ENCODE measurements around the gene PTPRA.
"Not testable (repeated sequence)": the region's sequence is repeated elsewhere in the genome, so short reads cannot be mapped to it uniquely, and the experiment has no call there.

The PTPRA gene

DNA sequence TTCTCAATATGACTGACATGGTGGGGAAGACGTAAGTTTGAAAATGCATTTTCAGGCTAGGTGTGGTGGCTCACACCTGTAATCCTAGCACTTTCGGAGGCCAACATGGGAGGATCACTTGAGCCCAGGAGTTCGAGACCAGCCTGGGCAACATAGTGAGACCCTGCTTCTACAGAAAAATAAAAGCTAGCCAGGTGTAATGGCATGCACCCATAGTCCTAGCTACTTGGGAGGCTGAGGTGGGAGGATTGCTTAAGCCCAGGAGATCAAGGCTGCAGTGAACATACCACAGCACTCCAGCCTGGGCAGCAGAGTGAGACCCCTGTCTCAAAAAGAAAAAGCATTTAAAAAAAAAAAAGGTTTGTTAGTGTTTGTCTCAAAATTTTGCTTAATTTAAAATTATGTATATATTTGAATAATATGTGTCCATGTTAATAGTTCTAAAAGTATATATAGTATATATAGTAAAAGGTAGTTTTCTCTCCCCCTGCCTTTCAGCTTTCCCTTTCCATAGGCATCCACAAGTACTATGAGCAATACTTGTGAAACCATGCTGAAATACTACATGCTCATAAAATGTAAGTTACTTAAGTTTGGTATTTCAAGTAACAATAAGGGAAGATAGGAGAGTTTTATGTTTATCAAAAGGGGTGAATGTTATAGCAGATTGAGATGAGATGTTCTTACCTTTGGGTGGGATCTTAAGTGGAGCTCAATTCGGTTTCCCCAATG lies 15.1 kb downstream of the PTPRA start:
- no peak for DNase-seq (ENCODE audit: low read depth, low spot score)

DNA sequence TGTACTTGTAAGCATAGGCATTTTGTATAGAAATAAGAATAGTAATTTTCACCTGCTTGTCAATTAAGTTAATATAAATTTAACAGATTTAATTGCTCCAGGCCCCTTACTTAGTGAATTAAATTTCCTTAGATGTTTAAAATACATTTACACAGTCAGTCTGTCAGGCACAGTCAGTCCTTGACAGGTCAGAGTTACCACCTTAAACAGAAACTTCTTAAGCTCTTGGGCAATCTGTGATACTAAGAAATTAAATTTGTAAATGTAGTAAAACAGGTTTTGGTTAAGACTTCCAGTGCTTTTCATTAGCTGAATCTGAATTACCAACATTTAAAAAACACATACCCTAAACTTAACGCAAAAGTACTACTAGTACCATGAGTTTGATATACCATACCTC lies 15.9 kb downstream of the PTPRA start:
- no peak for DNase-seq (ENCODE audit: low read depth, low spot score)

DNA sequence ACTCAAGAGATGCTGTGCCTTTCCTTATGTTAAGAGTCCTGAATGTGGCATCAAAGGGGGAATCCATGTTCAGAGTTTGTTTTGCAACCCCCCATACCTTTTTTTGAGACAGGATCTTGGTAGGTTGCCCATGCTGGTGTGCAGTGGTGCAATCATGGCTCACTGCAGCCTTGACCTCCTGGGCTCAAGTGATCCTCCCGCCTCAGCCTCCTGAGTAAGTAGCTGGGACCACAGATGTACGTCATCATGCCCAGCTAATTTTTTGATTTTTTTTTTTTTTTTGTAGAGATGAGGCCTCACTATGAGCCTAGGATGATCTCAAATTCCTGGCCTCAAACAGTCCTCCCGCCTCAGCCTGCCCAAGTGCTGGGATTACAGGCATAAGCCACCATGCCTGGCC lies 16.5 kb downstream of the PTPRA start:
- DNase-seq (ENCODE audit: low read depth, low spot score): no peak

DNA sequence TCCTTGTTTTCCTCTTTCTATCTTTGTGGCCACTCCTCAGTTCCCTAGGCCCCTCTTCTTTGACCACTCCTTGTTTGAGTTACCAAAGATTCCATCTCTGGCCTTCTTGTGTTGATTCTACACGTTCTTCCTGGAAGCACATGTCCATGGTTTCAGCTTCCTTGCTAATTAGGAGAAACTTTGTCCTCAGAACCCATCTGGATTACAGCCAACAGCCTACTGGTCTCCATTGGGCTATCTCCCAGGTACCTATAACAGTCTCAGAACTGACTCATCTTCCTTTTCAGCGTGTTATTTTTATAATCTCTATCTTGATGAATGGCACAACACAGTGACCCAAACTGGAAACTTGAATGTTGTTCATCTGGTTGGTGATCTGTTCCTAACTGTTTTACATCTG lies 17.5 kb downstream of the PTPRA start:
- no peak for DNase-seq (ENCODE audit: low read depth, low spot score)

DNA sequence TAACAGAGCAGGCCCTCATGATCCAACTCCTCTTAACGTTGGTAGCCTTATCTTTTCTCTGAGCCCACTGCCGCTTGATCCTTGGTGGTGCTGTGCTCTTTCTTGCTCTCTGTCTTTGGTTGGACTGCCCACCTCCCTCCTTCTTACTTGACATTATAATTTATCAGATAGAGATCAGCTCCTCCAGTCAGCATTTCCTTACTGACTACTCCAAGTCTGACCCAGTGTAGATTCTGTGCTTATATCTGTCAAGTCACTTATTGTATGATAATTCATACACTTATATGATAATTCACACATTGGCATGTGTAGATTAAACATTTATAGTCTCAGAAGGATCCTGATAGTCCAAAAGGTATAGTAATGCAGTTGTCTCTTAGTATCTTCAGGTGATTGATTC lies 18.1 kb downstream of the PTPRA start:
- DNase-seq (ENCODE audit: low read depth, low spot score): no peak

DNA sequence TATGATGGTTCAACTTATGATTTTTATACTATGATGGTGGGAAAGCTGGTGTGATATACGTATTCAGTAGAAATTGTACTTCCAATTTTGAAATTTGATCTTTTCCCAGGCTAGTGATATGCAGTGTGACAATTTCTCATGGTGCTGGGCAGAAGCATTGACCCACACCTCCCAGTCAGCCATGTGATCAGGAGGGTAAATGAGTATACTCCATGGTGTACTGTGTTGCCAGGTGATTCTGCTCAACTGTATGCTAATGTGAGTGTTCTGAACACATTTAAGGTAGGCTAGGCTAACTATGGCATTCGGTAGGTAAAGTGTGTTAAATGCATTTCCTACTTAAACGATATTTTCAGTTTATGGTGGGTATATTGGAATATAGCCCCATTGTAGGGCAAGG lies 19.1 kb downstream of the PTPRA start:
- DNase-seq (ENCODE audit: low read depth, low spot score): no peak

DNA sequence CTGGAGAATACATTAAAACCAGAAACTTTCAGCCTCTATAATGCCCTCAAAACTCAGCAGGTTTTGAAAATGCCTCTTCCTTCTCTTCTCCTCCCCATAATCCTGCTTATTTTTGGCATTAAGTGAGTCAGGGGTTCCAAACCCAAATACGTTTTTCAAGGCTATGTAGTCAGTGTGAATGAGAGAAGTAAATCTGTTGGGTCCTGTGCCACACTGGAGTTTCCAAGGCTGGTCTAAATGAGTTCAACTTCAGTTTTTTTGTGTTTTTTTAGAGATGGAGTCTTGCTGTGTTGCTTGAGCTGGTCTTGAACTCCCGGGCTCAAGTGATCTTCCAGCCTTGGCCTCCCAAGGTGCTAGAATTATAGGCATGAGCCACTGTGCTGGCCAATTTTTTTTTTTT lies 20.9 kb downstream of the PTPRA start:
- no peak for DNase-seq (ENCODE audit: low read depth, low spot score)

DNA sequence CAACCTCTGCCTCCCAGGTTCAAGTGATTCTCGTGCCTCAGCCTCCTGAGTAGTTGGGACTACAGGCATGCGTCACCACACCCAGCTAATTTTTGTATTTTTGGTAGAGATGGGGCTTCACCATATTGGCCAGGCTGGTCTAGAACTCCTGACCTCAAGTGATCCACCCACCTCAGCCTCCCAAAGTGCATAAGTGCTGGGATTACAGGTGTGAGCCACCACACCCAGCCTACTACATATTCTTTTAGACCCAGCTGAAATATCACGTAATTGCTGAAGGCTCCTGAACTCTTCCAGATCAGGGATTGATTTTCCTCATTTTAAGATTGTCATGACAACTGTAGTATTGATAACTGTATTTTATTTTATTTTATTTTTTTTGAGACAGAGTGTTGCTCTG lies 21.9 kb downstream of the PTPRA start:
- DNase-seq (ENCODE audit: low read depth, low spot score): not testable (repeated sequence)

DNA sequence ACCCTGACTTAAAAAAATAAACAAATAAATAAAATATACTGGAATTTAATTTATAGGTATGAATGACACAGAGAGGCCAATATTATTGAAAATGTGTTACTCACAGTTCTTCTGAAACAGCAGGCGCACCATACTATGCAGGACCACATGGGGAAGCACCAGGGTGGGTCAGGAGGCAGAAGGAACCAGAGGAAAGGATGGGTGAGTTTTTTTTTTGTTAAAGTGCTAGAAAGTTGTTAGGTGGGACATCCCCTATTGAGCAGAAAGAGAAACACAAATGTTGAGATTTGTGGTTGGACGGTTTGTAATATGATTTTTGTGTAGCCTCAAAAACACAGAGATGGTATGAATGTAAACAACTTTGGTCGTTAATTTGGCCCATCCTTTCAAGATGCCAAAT lies 26.0 kb downstream of the PTPRA start:
- no peak for DNase-seq (ENCODE audit: low read depth, low spot score)

DNA sequence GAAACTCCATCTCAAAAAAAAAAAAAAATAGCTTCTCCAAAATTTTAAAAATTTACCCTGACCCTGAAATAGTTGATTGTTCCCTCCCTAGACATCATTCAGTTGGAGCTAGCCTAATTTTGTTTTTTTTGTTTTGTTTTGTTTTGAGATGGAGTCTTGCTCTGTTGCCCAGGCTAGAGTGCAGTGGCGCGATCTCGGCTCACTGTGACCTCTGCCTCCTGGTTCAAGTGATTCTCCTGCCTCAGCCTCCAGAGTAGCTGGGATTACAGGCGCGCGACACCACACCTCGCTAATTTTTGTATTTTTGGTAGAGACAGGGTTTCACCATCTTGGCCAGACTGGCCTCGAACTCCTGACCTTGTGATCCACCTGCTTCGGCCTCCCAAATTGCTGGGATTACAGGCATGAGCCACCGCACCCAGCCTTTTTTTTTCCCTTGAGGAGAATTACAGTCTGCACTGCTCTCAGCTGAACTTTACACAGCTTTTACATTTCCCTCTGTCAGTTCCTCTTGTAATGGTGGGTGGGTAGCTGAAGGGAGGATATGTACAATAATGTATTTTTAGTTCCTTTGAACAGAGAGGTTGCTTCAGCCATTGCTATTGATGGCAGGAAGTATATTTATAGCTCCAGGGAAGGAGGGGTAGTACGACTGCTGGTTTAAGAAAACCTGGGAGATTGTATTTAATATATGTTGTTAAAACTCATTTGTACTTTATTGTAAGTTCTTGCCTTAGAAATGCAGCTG lies 27.7 kb downstream of the PTPRA start:
- DNase-seq (ENCODE audit: low read depth, low spot score): no peak

DNA sequence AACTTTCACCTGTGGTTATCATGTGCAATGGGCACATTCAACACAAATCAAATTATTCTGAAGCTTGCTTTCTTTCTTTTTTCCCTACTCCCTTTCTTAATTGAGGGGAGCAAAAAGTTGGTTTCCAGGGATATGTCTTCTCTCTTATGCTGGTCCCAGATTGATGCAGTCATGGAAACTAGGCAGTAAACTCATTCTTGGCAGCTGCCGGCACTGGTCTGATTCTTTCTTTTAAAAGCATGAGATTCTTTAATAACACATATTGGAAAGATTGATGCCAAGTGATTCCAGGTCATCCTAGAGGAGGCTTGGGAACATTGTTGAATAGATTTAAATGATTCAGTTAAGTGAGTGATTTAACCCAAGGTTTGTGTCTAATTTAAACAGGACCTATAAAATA lies 29.0 kb downstream of the PTPRA start:
- DNase-seq (ENCODE audit: low read depth, low spot score): no peak

DNA sequence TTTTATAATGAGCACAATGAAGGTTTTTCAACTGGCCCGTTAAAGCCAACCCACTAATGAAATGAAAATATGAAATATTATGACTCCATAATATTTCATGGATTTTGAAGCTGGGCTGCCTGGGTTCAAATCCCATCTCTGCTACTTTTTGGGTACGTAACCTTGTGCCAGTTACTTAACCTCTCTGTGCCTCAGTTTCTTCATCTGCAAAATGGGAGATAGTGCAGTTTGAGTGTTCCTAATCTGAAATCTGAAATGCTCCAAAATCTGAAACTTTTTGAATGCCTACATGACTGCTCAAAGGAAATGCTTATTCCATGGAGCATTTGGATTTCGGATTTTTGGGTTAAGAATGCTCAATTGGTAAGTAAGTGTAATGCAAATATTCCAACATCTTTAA lies 29.5 kb downstream of the PTPRA start:
- no peak for DNase-seq (ENCODE audit: low read depth, low spot score)

DNA sequence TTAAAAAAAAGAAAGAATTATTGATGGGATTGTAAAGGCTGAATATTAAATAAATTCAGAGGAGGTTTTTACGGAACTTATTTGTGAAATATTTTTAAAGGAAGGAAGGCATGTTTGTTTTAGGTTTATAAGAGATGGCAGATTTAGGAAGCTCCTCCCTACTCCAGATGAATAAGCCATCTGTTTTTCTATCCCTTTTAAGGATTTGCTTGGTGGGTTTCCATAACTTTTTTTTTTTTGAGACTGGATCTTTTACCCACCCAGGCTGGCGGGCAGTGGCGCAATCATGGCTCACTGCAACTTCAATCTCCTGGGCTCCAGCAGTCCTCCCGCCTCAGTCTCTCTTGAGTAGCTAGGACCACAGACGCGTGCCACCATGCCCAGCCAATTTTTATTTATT lies 30.4 kb downstream of the PTPRA start:
- no peak for DNase-seq (ENCODE audit: low read depth, low spot score)

DNA sequence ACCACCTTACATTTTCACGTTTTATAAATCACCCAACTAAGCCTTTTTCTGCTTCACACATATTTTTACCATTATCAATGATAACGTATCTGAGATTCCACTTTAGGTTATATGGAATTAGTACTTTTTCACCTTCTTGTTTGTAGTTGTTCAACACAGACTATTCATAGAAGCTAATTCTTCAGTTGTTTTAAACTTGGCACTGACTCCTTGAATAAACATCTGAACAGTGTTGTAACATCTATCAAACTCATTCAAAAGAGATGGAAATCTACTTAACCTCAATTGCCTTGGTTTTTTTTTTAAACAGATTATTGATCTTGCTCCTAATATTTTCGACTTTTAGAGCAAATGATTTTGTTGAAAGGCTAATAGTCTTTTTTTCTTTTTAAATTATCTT lies 34.2 kb downstream of the PTPRA start:
- DNase-seq (ENCODE audit: low read depth, low spot score): no peak

DNA sequence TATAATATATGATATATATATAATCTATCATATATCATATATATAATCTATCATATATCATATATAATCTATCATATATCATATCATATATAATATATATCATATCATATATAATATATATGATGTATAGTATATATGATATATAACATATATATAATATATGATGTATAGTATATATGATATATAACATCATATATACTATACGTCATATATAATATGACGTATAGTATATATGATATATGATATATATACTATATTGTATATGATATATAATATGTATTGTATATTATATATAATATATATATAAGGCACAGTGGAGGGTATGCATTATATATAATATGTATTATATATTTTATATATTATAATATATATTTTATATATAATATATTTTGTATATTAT lies 36.7 kb downstream of the PTPRA start:
- DNase-seq (ENCODE audit: low read depth, low spot score): no peak

DNA sequence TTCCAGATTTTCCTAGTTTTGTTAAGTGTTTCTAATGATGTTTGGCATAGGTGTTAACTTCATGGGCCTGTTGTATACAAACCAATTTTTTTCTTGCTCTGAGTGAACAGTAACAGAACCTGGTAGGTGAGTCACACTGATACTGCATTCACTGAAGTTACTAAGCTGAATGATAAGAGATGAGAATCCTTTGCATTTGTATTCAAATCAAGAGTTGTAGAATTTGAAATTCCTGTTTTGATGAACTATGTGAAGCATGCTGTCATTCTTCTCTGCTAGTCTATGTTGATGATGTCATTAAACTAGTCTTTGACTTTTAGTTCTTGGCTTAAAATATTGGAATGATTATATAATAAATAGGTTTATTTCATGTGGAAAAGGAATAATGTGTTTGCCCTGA lies 37.9 kb downstream of the PTPRA start:
- no peak for DNase-seq (ENCODE audit: low read depth, low spot score)

DNA sequence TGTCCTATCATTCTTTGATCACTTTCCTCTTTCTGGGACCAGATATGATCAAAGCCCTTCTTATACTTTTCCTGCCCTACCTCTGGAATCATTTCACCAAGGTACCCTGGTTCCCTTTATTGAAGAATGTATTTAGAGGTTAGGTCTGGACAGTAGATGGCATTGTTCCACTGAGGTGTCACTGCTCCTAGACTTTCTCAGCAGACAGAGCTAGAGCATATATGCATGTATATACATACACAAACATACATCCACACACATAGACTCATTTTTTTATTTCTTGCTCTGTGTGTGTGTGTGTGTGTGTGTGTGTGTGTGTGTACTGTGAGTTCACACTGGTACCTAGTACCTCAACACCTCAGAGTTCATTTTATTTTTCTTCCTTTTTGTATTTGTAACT lies 40.9 kb downstream of the PTPRA start:
- no peak for DNase-seq (ENCODE audit: low read depth, low spot score)

DNA sequence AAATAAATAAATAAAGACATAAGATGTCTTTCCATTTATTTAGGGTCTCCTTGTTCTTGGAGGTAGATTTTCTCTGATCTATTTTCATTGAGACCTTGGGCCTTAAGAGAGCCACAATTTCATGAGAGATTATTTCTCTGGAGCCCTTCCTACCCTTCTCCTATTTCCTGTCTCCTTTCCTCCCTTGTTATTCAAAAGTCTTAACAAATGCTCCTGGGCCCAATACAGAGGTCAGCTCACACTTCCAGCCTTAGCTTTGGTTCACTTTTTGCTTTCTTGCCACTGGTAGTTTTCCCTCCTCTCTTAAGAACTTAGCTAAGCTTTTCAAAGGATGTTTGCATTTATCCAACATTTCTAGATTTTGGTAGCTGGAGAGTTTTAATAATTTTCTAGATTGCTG lies 44.0 kb downstream of the PTPRA start:
- DNase-seq (ENCODE audit: low read depth, low spot score): no peak

DNA sequence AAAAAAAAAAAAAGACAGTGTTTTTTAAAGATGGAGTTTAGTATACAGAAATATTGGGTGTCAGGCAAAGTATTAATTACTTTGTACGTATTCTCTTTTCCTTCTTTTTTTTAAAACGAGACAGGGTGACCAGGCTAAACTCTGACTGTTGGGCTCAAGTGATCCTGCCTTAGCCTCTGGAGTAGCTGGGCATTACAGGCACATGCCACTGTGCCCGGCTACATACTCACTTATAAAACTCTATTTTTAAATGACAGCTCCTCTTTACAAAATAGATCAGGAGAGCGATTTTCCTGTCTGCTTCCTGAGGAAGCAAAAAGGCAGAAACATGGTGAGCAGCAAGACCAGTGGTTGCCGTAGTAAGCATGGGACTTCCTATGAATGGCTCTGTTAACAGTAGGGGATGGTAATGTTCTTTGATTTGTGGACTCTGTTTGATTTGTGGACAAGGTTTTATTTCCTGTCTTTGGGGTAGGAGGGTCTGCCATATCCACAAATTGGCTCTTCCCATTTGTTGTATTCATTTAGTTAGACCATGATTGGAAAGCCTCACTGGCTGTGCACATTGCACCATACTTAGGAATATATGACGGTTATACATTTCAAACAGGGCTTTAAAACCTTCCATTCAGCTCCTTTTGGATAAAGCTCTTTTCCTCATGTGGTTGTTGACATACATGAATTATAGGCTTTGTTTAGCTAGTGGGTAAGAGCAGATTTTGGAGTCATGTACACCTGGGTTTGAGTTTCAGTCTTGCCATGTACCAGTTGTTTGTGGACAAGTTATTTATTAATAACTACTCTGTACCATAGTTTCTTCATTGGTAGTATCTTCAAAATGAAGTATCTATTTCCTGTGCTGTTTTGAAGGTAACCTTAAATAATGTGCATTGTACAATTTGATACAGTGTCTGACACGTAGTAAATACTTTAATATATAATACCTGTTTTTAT lies 45.1 kb downstream of the PTPRA start:
- no peak for DNase-seq (ENCODE audit: low read depth, low spot score)

DNA sequence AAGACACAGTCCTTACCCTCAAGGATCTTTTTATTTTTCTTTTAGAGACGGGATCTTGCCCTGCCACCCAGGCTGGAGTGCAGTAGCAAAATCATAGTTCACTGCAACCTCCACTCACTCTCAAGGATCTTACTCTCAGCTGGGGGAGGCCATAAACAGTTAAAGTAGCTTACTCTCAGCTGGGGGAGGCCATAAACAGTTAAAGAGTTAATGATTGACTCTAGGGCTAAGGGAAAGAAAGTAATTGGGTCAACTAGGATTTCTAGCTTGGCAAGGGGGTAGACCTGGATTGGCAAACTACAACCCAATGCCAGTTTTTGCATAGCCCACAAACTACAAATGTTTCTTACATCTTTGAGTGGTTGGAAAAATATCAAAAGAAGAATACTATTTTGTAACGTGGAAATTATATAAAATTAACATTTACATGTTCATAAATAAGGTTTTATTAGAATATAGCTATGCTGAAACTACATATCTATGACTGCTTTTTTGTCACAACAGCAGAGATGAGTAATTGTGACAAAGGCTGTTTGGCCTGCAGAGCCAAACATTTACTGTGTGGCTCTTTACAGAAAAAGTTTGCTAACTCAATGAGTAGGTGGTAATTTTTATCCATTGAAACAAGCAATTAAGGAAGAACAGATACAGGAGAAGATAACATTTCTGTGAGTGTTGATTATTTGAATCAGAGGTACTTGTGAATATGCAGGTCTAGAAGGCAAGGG lies 46.4 kb downstream of the PTPRA start:
- no peak for DNase-seq (ENCODE audit: low read depth, low spot score)

DNA sequence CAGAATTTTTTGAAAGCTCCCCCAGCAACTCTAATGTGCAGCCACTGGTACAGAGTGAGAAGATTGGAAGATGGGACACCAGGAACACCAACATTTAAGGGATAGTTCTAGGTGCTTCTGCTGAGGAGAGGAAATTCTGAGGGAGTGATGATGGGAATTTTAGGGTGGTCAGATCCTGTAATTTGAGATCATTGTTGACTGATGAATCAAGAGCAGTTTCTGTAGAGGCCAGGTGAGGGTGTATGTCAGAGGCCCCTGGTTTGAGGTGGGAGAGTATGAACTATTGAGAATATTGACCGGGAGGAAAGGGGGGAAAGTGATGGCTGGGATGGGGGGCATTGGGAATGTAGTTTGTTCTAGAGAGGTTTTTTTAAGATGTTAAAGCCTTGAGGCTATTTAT lies 47.2 kb downstream of the PTPRA start:
- DNase-seq (ENCODE audit: low read depth, low spot score): no peak

DNA sequence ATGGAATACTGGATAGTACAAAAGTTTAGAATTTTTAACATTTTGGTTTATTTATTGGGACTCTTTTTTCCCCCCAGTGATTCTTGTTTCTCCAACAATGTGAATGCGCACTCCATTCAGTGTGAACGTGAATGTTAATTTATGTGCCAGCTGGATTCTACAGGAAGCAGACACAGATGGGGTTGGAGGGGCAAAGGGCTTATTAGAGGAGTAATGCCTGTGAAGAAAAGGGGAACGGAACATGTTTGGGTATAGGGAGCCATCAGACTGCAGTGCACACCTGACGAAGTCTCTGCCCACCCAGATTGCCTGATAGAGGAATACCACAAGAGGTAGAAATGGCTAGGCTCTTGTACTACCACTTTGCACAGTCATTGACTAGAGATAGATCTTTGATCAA lies 48.2 kb downstream of the PTPRA start:
- no peak for DNase-seq (ENCODE audit: low read depth, low spot score)

Data from activated naive CD8-positive, alpha-beta T cell treated with anti-CD3 and anti-CD28 coated beads, Interleukin-2, amount 50 U/mL, for 16 hours (primary cell).